Measurements from ENCODE around the gene NTRK1.

- TF ChIP-seq TAF1 (IDR thresholded peaks at IDR 0.05; ENCODE audit: low read depth, low read length) (no peak), POLR2A (IDR thresholded peaks at IDR 0.05; ENCODE audit: low read depth, low read length) (no peak), POU2F2 (IDR thresholded peaks at IDR 0.05; ENCODE audit: low read depth, low read length) (no peak), POLR2AphosphoS5 (IDR thresholded peaks at IDR 0.05; ENCODE audit: low read depth, low read length) (no peak)
Measured at GRCh38 chr1:156881663-156882062, 21.0 kb downstream of the NTRK1 start.

Data from GM12891 (cell line).